ENCODE data around the gene MPPED2.

The MPPED2 gene

GRCh38 chr11:30522536-30523243 is 63.5 kb downstream of the MPPED2 start:
- no peak for DNase-seq

GRCh38 chr11:30521297-30522071 is 64.7 kb downstream of the MPPED2 start:
- DNase-seq, result no peak

GRCh38 chr11:30513087-30513486 is 73.1 kb downstream of the MPPED2 start:
- no peak for DNase-seq

- no peak for DNase-seq
Measured at GRCh38 chr11:30511408-30511807, 74.7 kb downstream of the MPPED2 start.

- DNase-seq, result no peak
Measured at GRCh38 chr11:30510750-30511149, 75.4 kb downstream of the MPPED2 start.

- DNase-seq, result no peak
Measured at GRCh38 chr11:30509364-30509763, 76.8 kb downstream of the MPPED2 start.

GRCh38 chr11:30508594-30508993 is 77.6 kb downstream of the MPPED2 start:
- DNase-seq, result no peak

GRCh38 chr11:30505603-30506002 is 80.5 kb downstream of the MPPED2 start:
- DNase-seq, result no peak

GRCh38 chr11:30504468-30504867 is 81.7 kb downstream of the MPPED2 start:
- DNase-seq, result no peak

GRCh38 chr11:30503156-30503555 is 83.0 kb downstream of the MPPED2 start:
- no peak for DNase-seq

- DNase-seq, result no peak
Measured at GRCh38 chr11:30502305-30502704, 83.8 kb downstream of the MPPED2 start.

GRCh38 chr11:30501744-30502143 is 84.4 kb downstream of the MPPED2 start:
- no peak for DNase-seq

- no peak for DNase-seq
Measured at GRCh38 chr11:30499940-30500339, 86.2 kb downstream of the MPPED2 start.

- no peak for DNase-seq
Measured at GRCh38 chr11:30497600-30497999, 88.6 kb downstream of the MPPED2 start.

- DNase-seq, result no peak
Measured at GRCh38 chr11:30496935-30497334, 89.2 kb downstream of the MPPED2 start.

- DNase-seq, result no peak
Measured at GRCh38 chr11:30495437-30495836, 90.7 kb downstream of the MPPED2 start.

GRCh38 chr11:30489511-30489910 is 96.6 kb downstream of the MPPED2 start:
- no peak for DNase-seq

- DNase-seq, result no peak
Measured at GRCh38 chr11:30489076-30489475, 97.1 kb downstream of the MPPED2 start.

GRCh38 chr11:30488304-30488998 is 97.7 kb downstream of the MPPED2 start:
- DNase-seq, result no peak

GRCh38 chr11:30487200-30487898 is 98.8 kb downstream of the MPPED2 start:
- DNase-seq, result no peak

- DNase-seq, result no peak
Measured at GRCh38 chr11:30485756-30486155, 100.4 kb downstream of the MPPED2 start.

- no peak for DNase-seq
Measured at GRCh38 chr11:30485222-30485621, 100.9 kb downstream of the MPPED2 start.

GRCh38 chr11:30483056-30483455 is 103.1 kb downstream of the MPPED2 start:
- DNase-seq, result no peak

All from activated CD4-positive, alpha-beta T cell treated with anti-CD3 and anti-CD28 coated beads for 4 hours (primary cell).